Parietal lobe (tissue), 1 donor: Measurements from ENCODE around the gene RNF186. TPM values are rescaled to one million over a fixed set of nuclear protein-coding genes. Genes with fewer than 3 reads are reported as not detected.

Experiments
- total RNA-seq: library from RNA; depleted of rRNA; stranded (reverse); fragments of >200 nt; gene quantifications from one replicate; pipeline ENCODE4 v1.2.3, GENCODE V29; 2014

RNF186 gene, protein sequence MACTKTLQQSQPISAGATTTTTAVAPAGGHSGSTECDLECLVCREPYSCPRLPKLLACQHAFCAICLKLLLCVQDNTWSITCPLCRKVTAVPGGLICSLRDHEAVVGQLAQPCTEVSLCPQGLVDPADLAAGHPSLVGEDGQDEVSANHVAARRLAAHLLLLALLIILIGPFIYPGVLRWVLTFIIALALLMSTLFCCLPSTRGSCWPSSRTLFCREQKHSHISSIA
- total RNA-seq = not detected

DNA sequence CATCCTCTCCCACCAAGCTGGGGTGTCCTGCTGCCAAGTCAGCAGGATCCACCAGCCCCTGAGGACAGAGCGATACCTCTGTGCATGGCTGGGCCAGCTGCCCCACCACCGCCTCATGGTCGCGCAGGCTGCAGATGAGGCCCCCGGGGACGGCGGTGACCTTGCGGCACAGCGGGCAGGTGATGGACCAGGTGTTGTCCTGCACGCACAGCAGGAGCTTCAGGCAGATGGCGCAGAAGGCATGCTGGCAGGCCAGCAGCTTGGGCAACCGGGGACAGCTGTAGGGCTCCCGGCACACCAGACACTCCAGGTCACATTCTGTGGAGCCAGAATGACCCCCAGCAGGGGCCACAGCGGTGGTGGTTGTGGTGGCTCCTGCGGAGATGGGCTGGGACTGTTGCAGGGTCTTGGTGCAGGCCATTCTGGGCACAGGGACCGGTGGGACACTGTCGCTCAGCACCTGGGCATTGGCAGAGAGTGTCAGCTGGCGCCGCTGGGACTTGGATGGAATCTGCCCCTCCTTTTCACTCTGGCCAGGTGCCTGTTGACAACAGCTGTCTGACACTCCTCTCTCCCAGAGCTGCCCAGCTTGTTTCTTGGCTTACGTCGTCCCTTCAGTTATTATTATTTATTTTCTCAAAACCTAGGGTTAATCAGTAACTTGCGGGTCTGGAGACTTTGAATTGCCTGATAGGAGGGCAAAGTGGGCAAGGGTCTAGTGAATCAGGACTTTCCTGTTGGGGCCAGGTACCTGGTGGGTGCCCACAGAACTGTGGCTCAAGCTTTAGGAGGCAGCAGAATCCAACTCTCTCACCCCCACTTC is at the start of gene RNF186:
RNF186 (minus strand) TSS at position 603 of the 823 bp plus-strand sequence; CDS start at position 421, 182 bp downstream.

DNA sequence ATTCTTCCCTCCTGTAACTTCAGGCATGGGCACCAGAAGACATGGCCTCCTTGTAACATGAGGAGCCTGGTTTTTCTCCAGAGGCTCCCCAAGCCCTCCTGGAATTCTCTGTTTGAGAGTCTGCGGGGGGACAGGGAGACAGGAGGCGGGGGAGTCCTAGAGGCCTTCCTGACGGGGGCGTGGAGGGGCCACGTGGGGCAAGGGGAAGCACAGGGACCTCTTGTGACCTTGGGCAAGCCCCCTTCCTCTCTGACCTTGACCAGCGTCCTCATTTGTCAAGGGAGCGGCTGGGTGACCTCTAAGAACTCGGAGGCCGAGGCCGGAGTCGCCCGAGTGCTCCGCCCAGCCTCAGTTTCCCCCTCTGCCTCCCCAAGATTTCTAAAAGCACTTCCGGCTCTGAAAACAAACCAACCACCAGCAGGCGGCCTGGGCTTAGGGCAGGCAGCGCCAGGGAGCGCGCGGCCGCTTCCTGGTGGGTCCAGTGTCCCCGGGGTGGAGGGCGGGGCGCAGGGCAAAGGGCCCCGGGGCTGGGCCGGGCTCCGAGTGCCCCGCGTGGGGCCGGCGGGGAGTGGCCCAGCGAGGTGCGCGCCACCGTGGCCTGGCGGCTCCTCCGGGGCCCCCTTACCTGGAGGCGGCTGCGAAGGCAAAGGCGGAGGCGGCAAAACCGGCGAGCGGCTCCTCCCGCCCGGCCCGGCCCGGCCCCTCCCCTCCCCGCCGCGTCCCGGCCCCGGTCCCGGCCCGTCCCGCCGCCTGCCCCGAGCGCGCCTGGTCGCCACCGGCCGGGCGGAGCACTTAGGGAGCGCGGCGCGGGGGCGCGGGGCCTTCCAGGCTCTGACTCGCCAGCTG is 15.6 kb downstream of the RNF186 start, which contains the start of gene TMCO4:
TMCO4 (minus strand) TSS at position 687 of the 846 bp plus-strand sequence. CDS start 19,158 bp downstream, outside the sequence.

Other genes with a start within 250 kb of the RNF186 start
- gene NBL1, start 171.0 kb downstream of the RNF186 start, total RNA-seq = 23.5 TPM
- 0.31 TPM for gene HTR6, start 150.4 kb downstream of the RNF186 start, total RNA-seq
- gene TMCO4, start 15.4 kb downstream of the RNF186 start, total RNA-seq = 0.63 TPM
- 17.8 TPM for gene OTUD3, start 67.1 kb upstream of the RNF186 start, total RNA-seq
- gene PLA2G2E, start 108.3 kb upstream of the RNF186 start, total RNA-seq = not detected
- not detected for gene PLA2G2A, start 164.3 kb upstream of the RNF186 start, total RNA-seq